OCI-LY1 (cell line): Measurements from ENCODE around the gene PDE1C.

Experiments used
- H2AFZ ChIP-seq: fragments of 200-600 bp; sonication (generic), shearing (Covaris generic); 2 replicates; pipeline ENCODE4 v1.6.0; 2014; ENCODE audit warnings: antibody characterized with exemption, mild to moderate bottlenecking, low read length
- H3F3A ChIP-seq: fragments of 200-600 bp; sonication (generic), shearing (Covaris generic); 2 replicates; pipeline ENCODE4 v1.6.0; 2014; ENCODE audit warnings: mild to moderate bottlenecking, antibody characterized with exemption, low read length, moderate library complexity; ENCODE audit not compliant: insufficient read depth
- H3K27ac ChIP-seq: fragments of 200-600 bp; sonication (generic); 2 replicates; pipeline ENCODE4 v1.5.1; 2014; ENCODE audit warnings: low read length, mixed run types, mild to moderate bottlenecking, low read depth; ENCODE audit not compliant: poor library complexity, severe bottlenecking
- H3K27me3 ChIP-seq: fragments of 200-600 bp; sonication (generic); 2 replicates; pipeline ENCODE4 v1.6.0; 2014; ENCODE audit warnings: antibody characterized with exemption, mild to moderate bottlenecking, low read length, moderate library complexity; ENCODE audit not compliant: insufficient read depth
- H3K36me3 ChIP-seq: fragments of 200-600 bp; sonication (generic); 2 replicates; pipeline ENCODE4 v1.6.1; 2014; ENCODE audit warnings: mild to moderate bottlenecking, antibody characterized with exemption, low read length, moderate library complexity, mixed read lengths; ENCODE audit not compliant: insufficient read depth
- H3K4me1 ChIP-seq: fragments of 200-600 bp; sonication (generic); 2 replicates; pipeline ENCODE4 v1.5.1; 2014; ENCODE audit warnings: mild to moderate bottlenecking, low read length, moderate library complexity; ENCODE audit not compliant: insufficient read depth, severe bottlenecking
- H3K4me2 ChIP-seq: fragments of 200-600 bp; sonication (generic), shearing (Covaris generic); 2 replicates; pipeline ENCODE4 v1.6.1; 2014; ENCODE audit warnings: low read length
- H3K4me3 ChIP-seq: fragments of 200-600 bp; sonication (generic); 2 replicates; pipeline ENCODE4 v1.5.1; 2014; ENCODE audit warnings: low read length, low read depth, mild to moderate bottlenecking, mixed read lengths; ENCODE audit not compliant: poor library complexity, severe bottlenecking
- H3K79me2 ChIP-seq: fragments of 200-600 bp; shearing (Covaris generic); 2 replicates; pipeline ENCODE4 v1.6.1; 2016; ENCODE audit warnings: mixed run types, low read length, mixed read lengths; ENCODE audit not compliant: insufficient read depth
- H3K9ac ChIP-seq: fragments of 200-600 bp; sonication (generic), shearing (Covaris generic); 2 replicates; pipeline ENCODE4 v1.6.1; 2014; ENCODE audit warnings: mild to moderate bottlenecking, low read length, mixed read lengths
- H3K9me2 ChIP-seq: fragments of 200-600 bp; sonication (generic), shearing (Covaris generic); 2 replicates; pipeline ENCODE4 v1.6.1; 2014; ENCODE audit warnings: low read depth, mild to moderate bottlenecking, low read length, mixed read lengths
- H3K9me3 ChIP-seq: fragments of 200-600 bp; shearing (Covaris generic); 2 replicates; pipeline ENCODE4 v1.6.1; 2014; ENCODE audit warnings: low read length, mixed read lengths
- H4K20me1 ChIP-seq: fragments of 200-600 bp; sonication (generic), shearing (Covaris generic); 2 replicates; pipeline ENCODE4 v1.6.0; 2016; ENCODE audit warnings: mild to moderate bottlenecking, low read length; ENCODE audit not compliant: insufficient read depth
- CTCF ChIP-seq: fragments of 200-600 bp; sonication (generic), shearing (Covaris generic); IDR thresholded peaks from 2 replicates; pipeline ENCODE4 v1.5.1; 2017; ENCODE audit warnings: mild to moderate bottlenecking, antibody characterized with exemption, low read length, moderate library complexity, mixed read lengths
- EZH2 ChIP-seq: fragments of 200-600 bp; sonication (generic), shearing (Covaris generic); IDR thresholded peaks from 2 replicates; pipeline ENCODE4 v1.8.0; 2017; ENCODE audit warnings: borderline replicate concordance, mixed run types, mild to moderate bottlenecking, antibody characterized with exemption, low read length, moderate library complexity, mixed read lengths

The PDE1C gene

DNA sequence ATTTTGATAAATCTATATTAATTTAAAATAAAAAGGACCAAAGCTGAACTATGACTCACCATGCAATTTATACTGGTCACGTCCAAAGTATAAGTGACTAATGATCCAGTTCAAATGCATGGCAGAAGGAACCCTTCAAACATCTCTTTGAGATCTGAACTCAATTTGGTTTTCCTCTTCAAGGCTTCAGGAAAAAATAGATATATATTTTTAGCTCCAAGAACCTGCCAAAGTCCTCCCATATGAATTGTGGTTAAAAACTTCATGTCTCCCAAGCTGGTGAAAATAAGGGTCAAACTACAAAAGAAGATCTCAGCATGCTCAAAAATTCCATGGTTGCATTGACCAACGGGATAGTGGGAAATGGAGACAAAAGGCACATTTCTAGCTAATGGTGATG is 34.6 kb upstream of the PDE1C start:
- Histone ChIP-seq H3K4me3 (no peak overlapping the region), H3F3A (no peaks in the 10 kb centered on the region), H3K36me3 (no peaks in the 10 kb centered on the region), H3K9ac (no peak overlapping the region), H3K79me2 (no peaks in the 10 kb centered on the region), H3K4me1 (no peaks in the 10 kb centered on the region), H3K4me2 (no peak overlapping the region), H3K27me3 (no peaks in the 10 kb centered on the region), H3K27ac (no peak overlapping the region), H3K9me3 (no peaks in the 10 kb centered on the region), H3K9me2 (no peaks in the 10 kb centered on the region), H4K20me1 (no peaks in the 10 kb centered on the region), H2AFZ (no peak overlapping the region)
- no peak for TF ChIP-seq CTCF
- TF ChIP-seq EZH2, result no peak

DNA sequence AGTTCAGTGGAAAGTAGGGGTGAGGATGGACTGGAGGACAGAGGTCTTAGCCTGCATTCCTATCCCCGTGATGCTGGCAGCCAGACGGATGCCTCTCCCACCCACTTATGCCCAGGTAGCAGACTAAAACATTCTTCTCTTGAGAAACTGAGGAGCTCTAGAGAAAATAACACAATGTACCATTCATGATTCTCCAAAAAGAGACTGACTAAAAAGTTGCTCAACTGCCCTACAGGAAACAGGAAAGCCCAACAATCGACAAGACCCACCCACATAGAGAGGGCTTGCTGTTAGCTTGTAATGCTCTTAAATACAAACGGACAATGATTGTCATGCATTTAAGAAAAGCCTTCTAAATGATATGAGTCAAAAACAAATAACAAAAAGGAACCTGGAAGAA is 33.2 kb upstream of the PDE1C start:
- no peak overlapping the region for H3K9ac ChIP-seq
- no peaks in the 10 kb centered on the region for H3K4me1 ChIP-seq
- no peaks in the 10 kb centered on the region for H3K36me3 ChIP-seq
- no peak overlapping the region for H3K4me3 ChIP-seq
- no peaks in the 10 kb centered on the region for H3F3A ChIP-seq
- H4K20me1 ChIP-seq, result no peaks in the 10 kb centered on the region
- no peak for TF ChIP-seq CTCF
- TF ChIP-seq EZH2, result no peak
- H3K27me3 ChIP-seq, result no peaks in the 10 kb centered on the region
- H3K27ac ChIP-seq, result no peak overlapping the region
- no peaks in the 10 kb centered on the region for H3K9me2 ChIP-seq
- no peaks in the 10 kb centered on the region for H3K9me3 ChIP-seq
- no peak overlapping the region for H3K4me2 ChIP-seq
- H3K79me2 ChIP-seq, result no peaks in the 10 kb centered on the region
- no peak overlapping the region for H2AFZ ChIP-seq

- H3K9me2 ChIP-seq, result no peaks in the 10 kb centered on the region
- no peaks in the 10 kb centered on the region for H3K27me3 ChIP-seq
- H3K4me3 ChIP-seq, result no peak overlapping the region
- no peaks in the 10 kb centered on the region for H3K4me1 ChIP-seq
- no peaks in the 10 kb centered on the region for H3K9me3 ChIP-seq
- H3K36me3 ChIP-seq, result no peaks in the 10 kb centered on the region
- no peak overlapping the region for H3K9ac ChIP-seq
- H3K27ac ChIP-seq, result no peak overlapping the region
- no peaks in the 10 kb centered on the region for H4K20me1 ChIP-seq
- H3K79me2 ChIP-seq, result no peaks in the 10 kb centered on the region
- no peak overlapping the region for H3K4me2 ChIP-seq
- TF ChIP-seq EZH2, result no peak
- no peak for TF ChIP-seq CTCF
- no peak overlapping the region for H2AFZ ChIP-seq
- H3F3A ChIP-seq, result no peaks in the 10 kb centered on the region
Measured at GRCh38 chr7:32102432-32102873, 32.2 kb upstream of the PDE1C start.
